Endodermal cell (in vitro differentiated cells): Measurements from ENCODE around the gene BMS1. TPM values are rescaled to one million over a fixed set of nuclear protein-coding genes. Genes with fewer than 3 reads are reported as not detected.

Experiments
- DNase-seq: peaks from one replicate; pipeline ENCODE4 v3.0.0-alpha.2; 2017
- H3K27ac ChIP-seq: 2 replicates; pipeline ENCODE4 v1.5.1; 2013; ENCODE audit warnings: mild to moderate bottlenecking, low read depth, low read length, moderate library complexity
- H3K27me3 ChIP-seq: 2 replicates; pipeline ENCODE4 v1.6.1; 2013; ENCODE audit warnings: mild to moderate bottlenecking, low read length, moderate library complexity; ENCODE audit not compliant: insufficient read depth, control insufficient read depth, poor library complexity, severe bottlenecking
- H3K36me3 ChIP-seq: 2 replicates; pipeline ENCODE4 v1.7.0; 2013; ENCODE audit warnings: mild to moderate bottlenecking, low read length, moderate library complexity; ENCODE audit not compliant: control insufficient read depth, insufficient read depth
- H3K4me1 ChIP-seq: one replicate; pipeline ENCODE4 v1.7.0; 2013; ENCODE audit warnings: low read length; ENCODE audit not compliant: control insufficient read depth, insufficient read depth
- H3K4me3 ChIP-seq: 2 replicates; pipeline ENCODE4 v1.5.1; 2013; ENCODE audit warnings: mild to moderate bottlenecking, low read length, moderate library complexity
- H3K9ac ChIP-seq: 2 replicates; pipeline ENCODE4 v1.6.1; 2013; ENCODE audit warnings: mild to moderate bottlenecking, low read length, moderate library complexity; ENCODE audit not compliant: poor library complexity, severe bottlenecking; ENCODE audit errors: extremely low read depth
- H3K9me3 ChIP-seq: 2 replicates; pipeline ENCODE4 v1.6.1; 2013; ENCODE audit warnings: mild to moderate bottlenecking, low read length, moderate library complexity; ENCODE audit not compliant: control insufficient read depth
- H3K27ac Mint-ChIP-seq: 2 replicates; pipeline ENCODE4 v1.8.0; 2020; ENCODE audit warnings: mixed read lengths
- H3K27me3 Mint-ChIP-seq: 2 replicates; pipeline ENCODE4 v1.8.0; 2021; ENCODE audit warnings: mild to moderate bottlenecking, mixed read lengths; ENCODE audit not compliant: insufficient read depth
- H3K36me3 Mint-ChIP-seq: 2 replicates; pipeline ENCODE4 v1.8.0; 2020; ENCODE audit warnings: low read depth, mixed read lengths
- H3K4me1 Mint-ChIP-seq: 2 replicates; pipeline ENCODE4 v1.8.0; 2020; ENCODE audit warnings: mixed read lengths
- H3K4me3 Mint-ChIP-seq: 2 replicates; pipeline ENCODE4 v1.8.0; 2020; ENCODE audit warnings: mild to moderate bottlenecking, moderate library complexity, mixed read lengths
- H3K9me3 Mint-ChIP-seq: 2 replicates; pipeline ENCODE4 v1.8.0; 2020; ENCODE audit warnings: mild to moderate bottlenecking, mixed read lengths
- WGBS, 2 experiments: methylation state at CpG; one replicate each; pipeline versions ENCODE4 v1.1.5 to v1.1.7; 2013; ENCODE audit warnings: missing lambda C conversion rate in 2 of 2, mixed read lengths in 1 of 2; ENCODE audit not compliant: insufficient coverage in 1 of 2, insufficient read length in 1 of 2; 5-methylcytosine and 5-hydroxymethylcytosine counted together
- total RNA-seq, 2 donors: library from RNA; stranded (reverse); fragmentation: NEBNext Ultra II Directional in 1 of 2; extraction: Animal tissue kit (Norgen Biotek cat#: 25700) in 1 of 2; gene quantifications; 2 replicates in 1 of 2; 3 replicates in 1 of 2; pipeline ENCODE4 v1.2.1, GENCODE V29; 2021
- TF ChIP-seq, protein P1 (sequence below): fragments of 200-600 bp; sonication (generic); conservative IDR thresholded peaks from 2 replicates; pipeline ENCODE4 v1.5.0; 2021; ENCODE audit warnings: antibody characterized with exemption, mild to moderate bottlenecking

The BMS1 gene
- total RNA-seq, 2 donors from 2014 or later: 19.8 to 24.2 TPM

GRCh38 chr10:42879380-42880254 lies 97.0 kb downstream of the BMS1 start:
- peaks cover 4% of the 10 kb centered on the region for H3K36me3 Mint-ChIP-seq
- no peak overlapping the region for H3K27ac Mint-ChIP-seq
- H3K9me3 Mint-ChIP-seq: peaks cover 19% of the 10 kb centered on the region
- Histone ChIP-seq H3K9me3 (peaks cover 5% of the 10 kb centered on the region), H3K36me3 (no peaks in the 10 kb centered on the region), H3K27ac (no peak overlapping the region), H3K9ac (no peak overlapping the region), H3K4me3 (no peak overlapping the region), H3K4me1 (no peaks in the 10 kb centered on the region), H3K27me3 (no peaks in the 10 kb centered on the region)
- WGBS, 2 experiments: 82 to 89% methylated on average over 16 to 30 of the region's 30 CpGs
- H3K4me3 Mint-ChIP-seq: no peak overlapping the region
- H3K4me1 Mint-ChIP-seq: no peaks in the 10 kb centered on the region
- H3K27me3 Mint-ChIP-seq: peaks cover 2% of the 10 kb centered on the region
- TF ChIP-seq, protein P1, sequence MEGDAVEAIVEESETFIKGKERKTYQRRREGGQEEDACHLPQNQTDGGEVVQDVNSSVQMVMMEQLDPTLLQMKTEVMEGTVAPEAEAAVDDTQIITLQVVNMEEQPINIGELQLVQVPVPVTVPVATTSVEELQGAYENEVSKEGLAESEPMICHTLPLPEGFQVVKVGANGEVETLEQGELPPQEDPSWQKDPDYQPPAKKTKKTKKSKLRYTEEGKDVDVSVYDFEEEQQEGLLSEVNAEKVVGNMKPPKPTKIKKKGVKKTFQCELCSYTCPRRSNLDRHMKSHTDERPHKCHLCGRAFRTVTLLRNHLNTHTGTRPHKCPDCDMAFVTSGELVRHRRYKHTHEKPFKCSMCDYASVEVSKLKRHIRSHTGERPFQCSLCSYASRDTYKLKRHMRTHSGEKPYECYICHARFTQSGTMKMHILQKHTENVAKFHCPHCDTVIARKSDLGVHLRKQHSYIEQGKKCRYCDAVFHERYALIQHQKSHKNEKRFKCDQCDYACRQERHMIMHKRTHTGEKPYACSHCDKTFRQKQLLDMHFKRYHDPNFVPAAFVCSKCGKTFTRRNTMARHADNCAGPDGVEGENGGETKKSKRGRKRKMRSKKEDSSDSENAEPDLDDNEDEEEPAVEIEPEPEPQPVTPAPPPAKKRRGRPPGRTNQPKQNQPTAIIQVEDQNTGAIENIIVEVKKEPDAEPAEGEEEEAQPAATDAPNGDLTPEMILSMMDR: no peak
- peak; percentile 47 for DNase-seq

DNA sequence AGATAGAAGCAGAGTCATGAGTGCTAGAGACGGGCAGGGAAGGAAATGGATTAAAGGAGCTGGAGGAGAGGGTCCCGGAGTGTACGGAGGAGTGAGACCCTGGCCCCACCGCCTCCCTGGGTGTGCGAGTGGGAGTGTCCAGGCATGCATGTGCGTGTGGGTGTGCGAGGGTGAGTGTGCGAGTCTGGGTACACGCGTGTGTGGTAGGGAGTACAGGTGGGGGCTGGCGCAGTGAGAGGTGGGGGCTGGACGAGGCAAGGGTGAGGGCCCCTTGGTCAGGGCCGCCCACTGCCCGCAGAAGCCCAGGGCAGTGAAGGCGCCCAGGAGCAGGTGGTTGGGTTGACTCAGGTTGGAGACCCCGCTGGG lies 97.6 kb downstream of the BMS1 start:
- peaks cover 5% of the 10 kb centered on the region for H3K9me3 ChIP-seq
- no peak for DNase-seq
- Mint-ChIP-seq H3K27me3 (peaks cover 2% of the 10 kb centered on the region), H3K4me1 (no peaks in the 10 kb centered on the region), H3K36me3 (peaks cover 4% of the 10 kb centered on the region), H3K27ac (no peak overlapping the region), H3K9me3 (peaks cover 19% of the 10 kb centered on the region), H3K4me3 (no peak overlapping the region)
- H3K36me3 ChIP-seq: no peaks in the 10 kb centered on the region
- no peak overlapping the region for H3K9ac ChIP-seq
- H3K27me3 ChIP-seq: no peaks in the 10 kb centered on the region
- no peak overlapping the region for H3K4me3 ChIP-seq
- TF ChIP-seq, protein P1: no peak
- H3K27ac ChIP-seq: no peak overlapping the region
- WGBS, 2 experiments: 94 to 97% methylated on average over 4 to 16 of the region's 16 CpGs
- no peaks in the 10 kb centered on the region for H3K4me1 ChIP-seq

DNA sequence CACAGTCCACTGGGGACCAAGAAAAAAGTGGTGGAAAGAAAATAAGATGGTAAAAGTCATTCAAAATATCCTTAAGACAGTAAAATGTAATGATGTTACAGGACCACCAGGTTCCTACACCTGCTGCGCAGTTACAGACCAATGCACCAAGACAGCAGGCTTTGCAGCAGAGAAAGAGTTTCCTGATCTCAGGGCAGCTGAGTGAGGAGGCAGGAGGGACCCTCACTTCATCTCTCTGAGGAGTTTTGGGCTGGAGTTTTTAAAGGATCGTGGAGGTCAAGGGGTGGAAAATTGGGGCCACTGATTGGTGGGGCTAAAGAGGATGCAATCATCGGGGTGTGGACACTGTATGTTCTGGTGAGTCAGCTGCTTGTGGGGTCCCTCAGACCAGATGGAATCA lies 100.0 kb downstream of the BMS1 start:
- Histone ChIP-seq H3K9me3 (peaks cover 5% of the 10 kb centered on the region), H3K4me3 (no peak overlapping the region), H3K36me3 (no peaks in the 10 kb centered on the region), H3K27me3 (no peaks in the 10 kb centered on the region), H3K9ac (no peak overlapping the region), H3K27ac (no peak overlapping the region), H3K4me1 (no peaks in the 10 kb centered on the region)
- DNase-seq: peak; percentile 17
- Mint-ChIP-seq H3K36me3 (peaks cover 4% of the 10 kb centered on the region), H3K9me3 (peaks cover 19% of the 10 kb centered on the region), H3K27me3 (peaks cover 2% of the 10 kb centered on the region), H3K27ac (no peak overlapping the region), H3K4me3 (no peak overlapping the region), H3K4me1 (no peaks in the 10 kb centered on the region)
- TF ChIP-seq, protein P1: no peak
- WGBS, 2 experiments: 50 to 84% methylated on average over 1 to 3 of the region's 3 CpGs

Other genes starting within 250 kb of the BMS1 start
- 10 to 100 TPM; 17.1 to 34.9 TPM for gene ZNF33B, start 144.2 kb upstream of the BMS1 start, total RNA-seq